Lower lobe of right lung (tissue), 2 donors: ENCODE measurements around the gene ARHGDIA. TPM values are rescaled to one million over a fixed set of nuclear protein-coding genes. Genes with fewer than 3 reads are reported as not detected.
"Not testable (repeated sequence)": the region's sequence is repeated elsewhere in the genome, so short reads cannot be mapped to it uniquely, and the experiment has no call there.

Source experiments
- ATAC-seq, 2 donors: fragments of 200-7000 bp; cut with Tn5 transposase; one replicate each; pipeline ENCODE4 v1.9.1; 2020 to 2022; ENCODE audit warnings: mild to moderate bottlenecking in 2 of 2, moderate library complexity in 2 of 2
- DNase-seq: peaks from one replicate; pipeline ENCODE4 v3.0.0-alpha.2; 2020
- H3K27ac ChIP-seq: fragments of 200-600 bp; one replicate; pipeline ENCODE4 v1.8.0; 2022
- H3K27me3 ChIP-seq: fragments of 200-600 bp; one replicate; pipeline ENCODE4 v1.8.0; 2022; ENCODE audit warnings: low read depth
- H3K36me3 ChIP-seq: fragments of 200-600 bp; one replicate; pipeline ENCODE4 v1.8.0; 2022; ENCODE audit warnings: mild to moderate bottlenecking
- H3K4me1 ChIP-seq: fragments of 200-600 bp; one replicate; pipeline ENCODE4 v1.8.0; 2022
- H3K4me3 ChIP-seq: fragments of 200-600 bp; one replicate; pipeline ENCODE4 v1.8.0; 2022; ENCODE audit warnings: mild to moderate bottlenecking
- H3K9me3 ChIP-seq: fragments of 200-600 bp; one replicate; pipeline ENCODE4 v1.8.0; 2022
- CTCF ChIP-seq: fragments of 200-600 bp; IDR thresholded peaks from one replicate; pipeline ENCODE4 v1.8.0; 2022; ENCODE audit warnings: antibody characterized with exemption, mild to moderate bottlenecking
- intact Hi-C: fragments of 100-400 bp; cut with DNase I; formaldehyde crosslinking; loops from one replicate; pipeline ENCODE4 v1.11.0; 2022
- long read RNA-seq: library from polyadenylated mRNA; unstranded; transcript quantifications from one replicate; pipeline ENCODE4 v2.0.0, GENCODE V29; 2021
- total RNA-seq: library from RNA; stranded (reverse); fragmentation: NEBNext Ultra II Directional; extraction: Animal tissue kit (Norgen Biotek cat#: 25700); gene quantifications from one replicate; pipeline ENCODE4 v1.2.1, GENCODE V29; 2021
- donor health status: DM: no; HTN: yes; CAD: no; lungs with severe emphysema.

The ARHGDIA gene
- 331 TPM for total RNA-seq
- long read RNA-seq, transcript ARHGDIA-201 (6 exons, 1,906 nt), result major isoform, 78 of 165 reads
- long read RNA-seq, partial matches to known transcripts, result 8 of 165 reads
- long read RNA-seq, other reads (novel, unspliced or antisense), result 66 of 165 reads

- H3K27me3 ChIP-seq, result no peaks in the 10 kb centered on the region
- no peak for DNase-seq
- TF ChIP-seq CTCF, result no peak
- peak in 1 of 2 donors; percentile 83 for ATAC-seq
- H3K4me1 ChIP-seq, result peaks cover 58% of the 10 kb centered on the region
- H3K9me3 ChIP-seq, result no peaks in the 10 kb centered on the region
- intact Hi-C loops, result no loop called here
- H3K27ac ChIP-seq, result peak within 1 kb of the TSS; percentile 97
- peaks cover 39% of the 10 kb centered on the region for H3K36me3 ChIP-seq
- H3K4me3 ChIP-seq, result peak within 1 kb of the TSS; percentile 72
Measured at GRCh38 chr17:81870981-81871386, at the start of gene ARHGDIA. ARHGDIA (minus strand) TSS chr17:81871337; CDS start chr17:81869930, 1,407 bp downstream.

GRCh38 chr17:81918832-81919545 is 47.9 kb upstream of the ARHGDIA start:
- peaks cover 60% of the 10 kb centered on the region for H3K4me1 ChIP-seq
- H3K27ac ChIP-seq, result no peak overlapping the region
- intact Hi-C loops, result no loop called here
- ATAC-seq (no peak), DNase-seq (no peak)
- H3K4me3 ChIP-seq, result no peak overlapping the region
- no peaks in the 10 kb centered on the region for H3K9me3 ChIP-seq
- H3K36me3 ChIP-seq, result peaks cover 63% of the 10 kb centered on the region
- no peaks in the 10 kb centered on the region for H3K27me3 ChIP-seq
- no peak for TF ChIP-seq CTCF

- H3K27me3 ChIP-seq, DNase-seq, intact Hi-C loops, H3K9me3 ChIP-seq: not testable (repeated sequence)
- Histone ChIP-seq H3K27ac (peak overlapping the region; percentile 82), H3K4me1 (peaks cover 53% of the 10 kb centered on the region), H3K4me3 (peak overlapping the region; percentile 93), H3K36me3 (peaks cover 70% of the 10 kb centered on the region)
- peak; percentile 5 to 22 for ATAC-seq
- TF ChIP-seq CTCF, result peak; percentile 11
Measured at GRCh38 chr17:81918333-81918669, 47.2 kb upstream of the ARHGDIA start.

GRCh38 chr17:81917565-81918332 is 46.6 kb upstream of the ARHGDIA start, which contains the start of gene SIRT7:
SIRT7 (minus strand) TSS chr17:81918176; CDS start chr17:81918131, 45 bp downstream.
- no peaks in the 10 kb centered on the region for H3K9me3 ChIP-seq
- intact Hi-C loops, result no loop called here
- peak; percentile 82 to 87 for ATAC-seq
- DNase-seq, result peak; percentile 82
- no peak for TF ChIP-seq CTCF
- no peaks in the 10 kb centered on the region for H3K27me3 ChIP-seq
- peaks cover 48% of the 10 kb centered on the region for H3K4me1 ChIP-seq
- peak within 1 kb of the TSS; percentile 93 for H3K4me3 ChIP-seq
- peaks cover 73% of the 10 kb centered on the region for H3K36me3 ChIP-seq
- peak within 1 kb of the TSS; percentile 82 for H3K27ac ChIP-seq

GRCh38 chr17:81916234-81917001 is 45.3 kb upstream of the ARHGDIA start:
- DNase-seq (no peak), ATAC-seq (no peak)
- H3K36me3 ChIP-seq, result peaks cover 70% of the 10 kb centered on the region
- intact Hi-C loops, result no loop called here
- peak overlapping the region; percentile 93 for H3K4me3 ChIP-seq
- TF ChIP-seq CTCF, result no peak
- H3K27me3 ChIP-seq, result no peaks in the 10 kb centered on the region
- no peaks in the 10 kb centered on the region for H3K9me3 ChIP-seq
- H3K4me1 ChIP-seq, result peaks cover 43% of the 10 kb centered on the region
- peak overlapping the region; percentile 13 for H3K27ac ChIP-seq
